NB4 (cell line): Measurements from ENCODE around the gene DRC3.

Experiments used
- DNase-seq: peaks from one replicate; pipeline ENCODE4 v3.0.0; 2010; ENCODE audit warnings: low read depth
- H3K4me3 ChIP-seq: one replicate; pipeline ENCODE4 v1.5.1; 2011; ENCODE audit warnings: mild to moderate bottlenecking, low read depth, low read length, moderate library complexity
- MAX ChIP-seq: IDR thresholded peaks from 2 replicates; pipeline ENCODE4 v1.6.1; 2011; ENCODE audit warnings: low read depth, low read length
- MYC ChIP-seq: IDR thresholded peaks from 2 replicates; pipeline ENCODE4 v1.6.1; 2011; ENCODE audit warnings: low read depth, low read length
- POLR2A ChIP-seq: IDR thresholded peaks from 2 replicates; pipeline ENCODE4 v1.6.1; 2011; ENCODE audit warnings: mild to moderate bottlenecking; ENCODE audit not compliant: insufficient read length; ENCODE audit errors: extremely low read depth
- TF ChIP-seq, protein P1 (sequence below): IDR thresholded peaks from one replicate; pipeline ENCODE4 v1.5.1; 2012; ENCODE audit warnings: low read depth, low read length

Gene DRC3

DNA sequence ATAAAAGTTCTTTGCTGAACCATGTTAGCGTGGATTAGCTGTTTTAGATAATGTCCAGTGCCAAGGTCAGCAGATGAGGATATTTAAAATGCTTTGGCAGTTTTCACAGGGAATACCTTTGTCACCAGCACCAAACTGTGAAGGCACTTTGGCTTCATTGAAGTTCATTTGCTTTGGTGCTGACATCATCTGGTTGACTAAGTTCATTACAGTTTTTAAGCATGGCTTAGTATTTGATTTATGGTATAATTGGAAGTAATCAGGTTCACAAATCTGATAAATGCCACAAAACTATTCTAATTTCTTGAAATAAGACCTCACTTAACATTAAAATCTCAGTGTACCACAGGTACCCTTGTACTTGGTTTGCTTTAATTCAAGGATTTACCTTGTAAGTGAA is 70.8 kb downstream of the DRC3 start:
- DNase-seq: peak; percentile 43
- H3K4me3 ChIP-seq: no peak overlapping the region
- TF ChIP-seq, protein P1, sequence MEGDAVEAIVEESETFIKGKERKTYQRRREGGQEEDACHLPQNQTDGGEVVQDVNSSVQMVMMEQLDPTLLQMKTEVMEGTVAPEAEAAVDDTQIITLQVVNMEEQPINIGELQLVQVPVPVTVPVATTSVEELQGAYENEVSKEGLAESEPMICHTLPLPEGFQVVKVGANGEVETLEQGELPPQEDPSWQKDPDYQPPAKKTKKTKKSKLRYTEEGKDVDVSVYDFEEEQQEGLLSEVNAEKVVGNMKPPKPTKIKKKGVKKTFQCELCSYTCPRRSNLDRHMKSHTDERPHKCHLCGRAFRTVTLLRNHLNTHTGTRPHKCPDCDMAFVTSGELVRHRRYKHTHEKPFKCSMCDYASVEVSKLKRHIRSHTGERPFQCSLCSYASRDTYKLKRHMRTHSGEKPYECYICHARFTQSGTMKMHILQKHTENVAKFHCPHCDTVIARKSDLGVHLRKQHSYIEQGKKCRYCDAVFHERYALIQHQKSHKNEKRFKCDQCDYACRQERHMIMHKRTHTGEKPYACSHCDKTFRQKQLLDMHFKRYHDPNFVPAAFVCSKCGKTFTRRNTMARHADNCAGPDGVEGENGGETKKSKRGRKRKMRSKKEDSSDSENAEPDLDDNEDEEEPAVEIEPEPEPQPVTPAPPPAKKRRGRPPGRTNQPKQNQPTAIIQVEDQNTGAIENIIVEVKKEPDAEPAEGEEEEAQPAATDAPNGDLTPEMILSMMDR: peak; percentile 18
- TF ChIP-seq MAX: no peak

GRCh38 chr17:18044609-18045008 is 71.9 kb downstream of the DRC3 start:
- no peak for DNase-seq
- H3K4me3 ChIP-seq: no peak overlapping the region
- TF ChIP-seq MAX (no peak), POLR2A (no peak), MYC (no peak)
- TF ChIP-seq, protein P1: no peak

- no peak for DNase-seq
- no peak overlapping the region for H3K4me3 ChIP-seq
- no peak for TF ChIP-seq POLR2A
- TF ChIP-seq, protein P1: no peak
- TF ChIP-seq MAX: no peak
- TF ChIP-seq MYC: no peak
These were observed 73.2 kb downstream of the DRC3 start for GRCh38 chr17:18045691-18046350.

DNA sequence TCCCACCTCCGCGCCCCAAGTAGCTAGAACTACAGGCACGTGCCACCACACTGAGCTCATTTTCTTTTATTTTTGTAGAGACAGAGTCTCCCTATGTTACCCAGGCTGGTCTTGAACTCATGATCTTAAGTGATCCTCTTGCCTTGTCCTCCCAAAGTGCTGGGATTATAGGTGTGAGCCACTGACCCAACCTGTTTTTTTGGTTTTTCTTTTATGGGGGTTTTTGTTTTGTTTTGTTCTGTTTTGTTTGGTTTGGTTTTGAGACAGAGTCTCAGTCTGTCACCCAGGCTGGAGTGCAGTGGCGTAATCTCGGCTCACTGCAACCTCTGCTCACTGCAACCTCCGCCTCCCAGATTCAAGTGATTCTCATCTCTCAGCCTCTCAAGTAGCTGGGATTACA is 82.9 kb downstream of the DRC3 start:
- H3K4me3 ChIP-seq: no peak overlapping the region
- TF ChIP-seq, protein P1: no peak
- TF ChIP-seq POLR2A: no peak
- TF ChIP-seq MAX: no peak
- TF ChIP-seq MYC: no peak

DNA sequence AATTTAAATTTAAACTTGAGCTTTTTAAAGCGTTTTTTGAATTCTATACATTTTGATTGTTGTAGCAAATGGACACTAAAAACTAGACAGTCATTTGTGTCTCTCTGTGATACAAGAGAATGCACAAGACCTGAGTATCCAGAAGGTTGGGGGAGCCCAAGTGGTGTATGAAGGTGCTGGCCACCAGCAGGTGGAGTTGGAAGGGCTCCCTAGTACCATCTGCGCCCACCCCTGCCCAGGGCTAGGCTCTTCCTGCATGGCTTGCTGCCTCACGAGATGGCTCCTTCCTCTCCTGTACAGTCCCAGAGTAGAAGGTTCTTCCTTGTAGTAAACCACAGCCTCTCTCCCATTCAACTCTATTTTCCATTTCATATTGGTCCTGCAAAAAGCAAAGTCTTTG is 83.6 kb downstream of the DRC3 start:
- no peak for DNase-seq
- H3K4me3 ChIP-seq: no peak overlapping the region
- TF ChIP-seq MYC (no peak), MAX (no peak), POLR2A (no peak)
- TF ChIP-seq, protein P1: no peak

More for the DNA sequence above, 82.9 kb downstream of the DRC3 start:
- DNase-seq: no peak

DNA sequence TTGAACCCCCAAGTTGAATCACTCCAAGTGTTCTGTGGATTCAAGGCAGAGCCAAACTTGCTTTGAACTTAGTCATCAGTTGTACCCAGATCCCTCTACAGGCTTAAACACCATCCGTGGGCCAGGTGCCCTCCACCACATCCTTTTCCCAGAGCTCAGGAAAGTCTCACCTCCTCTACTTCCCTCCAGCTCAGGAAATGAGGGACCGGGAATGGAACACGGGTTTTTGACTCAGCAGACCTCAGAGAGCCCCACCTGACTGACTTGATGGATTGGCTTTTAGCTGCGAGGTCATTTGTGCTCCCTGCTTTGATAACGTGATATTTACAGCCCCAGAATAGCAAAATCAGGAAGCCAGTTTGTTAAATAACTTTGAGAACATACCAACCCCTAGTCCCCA is 86.6 kb downstream of the DRC3 start:
- no peak for TF ChIP-seq MYC
- TF ChIP-seq POLR2A: no peak
- no peak for TF ChIP-seq MAX
- TF ChIP-seq, protein P1: no peak
- no peak for DNase-seq
- no peak overlapping the region for H3K4me3 ChIP-seq
